ENCODE measurements around the gene CDCA7. TPM values are rescaled to one million over a fixed set of nuclear protein-coding genes. Genes with fewer than 3 reads are reported as not detected.

Gene CDCA7
- 19.1 and 23.3 TPM in 2 replicates for polyA plus RNA-seq (2012; rRNA removed)
- polyA plus RNA-seq (2012; cell fraction: cytosol; rRNA removed), result 16.5 and 18.9 TPM in 2 replicates
- polyA plus RNA-seq (2012; cell fraction: nucleus; rRNA removed), result 52.7 and 53.0 TPM in 2 replicates

DNA sequence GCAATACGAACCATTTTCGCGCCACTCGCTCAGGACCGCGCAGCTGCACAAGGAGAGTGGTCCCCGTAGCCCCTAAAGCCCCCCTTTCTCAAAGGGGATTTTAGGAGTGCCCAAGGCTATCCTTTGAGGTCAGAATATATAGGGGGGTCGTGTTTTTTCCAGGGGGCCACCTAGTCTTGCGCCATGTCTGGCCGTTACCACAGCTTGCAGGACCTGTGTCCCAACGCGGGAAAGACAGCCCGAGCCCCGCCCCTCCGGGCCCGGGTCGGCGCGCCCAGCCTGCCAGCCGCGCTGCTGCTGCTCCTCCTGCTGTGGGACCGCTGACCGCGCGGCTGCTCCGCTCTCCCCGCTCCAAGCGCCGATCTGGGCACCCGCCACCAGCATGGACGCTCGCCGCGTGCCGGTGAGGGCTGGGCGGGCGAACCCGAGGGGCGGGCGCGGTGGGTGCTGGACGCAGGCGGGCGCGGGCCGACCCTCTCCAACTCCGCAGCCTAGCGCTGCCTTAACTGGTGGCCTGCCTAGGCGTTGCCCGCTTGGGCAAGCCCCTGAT lies at the start of gene CDCA7:
Gene CDCA7 (plus strand): TSS at position 291 of the 550 bp plus-strand sequence. CDS start 92 bp downstream, at position 383.
- Histone ChIP-seq H3F3A (replicated peaks; ENCODE audit: insufficient read depth) (no peaks in the 10 kb centered on the region), H3K9me2 (no peaks in the 10 kb centered on the region), H3K9ac (peak within 1 kb of the TSS; percentile 76), H3K4me1 (ENCODE audit: control insufficient read depth in 1 of 2, insufficient read depth in 2 of 2, low read depth in 1 of 2, low read length in 1 of 2) (peaks cover 0 to 5% of the 10 kb centered on the region in 2 experiments; a peak in 1 of 4 replicates), H3K36me3 (replicated peaks in 1 of 2; ENCODE audit: control insufficient read depth in 1 of 2, insufficient read depth in 2 of 2, low read length in 1 of 2) (peaks cover 0 to 7% of the 10 kb centered on the region in 2 experiments), H3K4me2 (peak within 1 kb of the TSS; percentile 92), H3K79me2 (ENCODE audit: insufficient read depth) (peaks cover 34% of the 10 kb centered on the region), H4K20me1 (ENCODE audit: insufficient read depth) (no peaks in the 10 kb centered on the region), H3K27ac (ENCODE audit: low read depth in 2 of 2, low read length in 1 of 2) (peak within 1 kb of the TSS; percentile 38 to 94; a peak in 3 of 4 replicates), H2AFZ (ENCODE audit: low read depth) (peak within 1 kb of the TSS; percentile 95), H3K4me3 (ENCODE audit: low read depth in 2 of 2, low read length in 1 of 2) (peak within 1 kb of the TSS; percentile 89 to 90), H3K27me3 (ENCODE audit: insufficient read depth) (no peaks in the 10 kb centered on the region; the same call in 1 of the 2 replicates), H3K9me3 (no peaks in the 10 kb centered on the region)
- ChIA-PET CTCF (interaction anchor here (0.9 to 1.0 kb wide), 2 partner anchors 14 to 541 kb away, joined by 3 read pairs; no protein-coding TSS in a partner anchor), POLR2A (no interaction called here)
- TF ChIP-seq, protein P1, sequence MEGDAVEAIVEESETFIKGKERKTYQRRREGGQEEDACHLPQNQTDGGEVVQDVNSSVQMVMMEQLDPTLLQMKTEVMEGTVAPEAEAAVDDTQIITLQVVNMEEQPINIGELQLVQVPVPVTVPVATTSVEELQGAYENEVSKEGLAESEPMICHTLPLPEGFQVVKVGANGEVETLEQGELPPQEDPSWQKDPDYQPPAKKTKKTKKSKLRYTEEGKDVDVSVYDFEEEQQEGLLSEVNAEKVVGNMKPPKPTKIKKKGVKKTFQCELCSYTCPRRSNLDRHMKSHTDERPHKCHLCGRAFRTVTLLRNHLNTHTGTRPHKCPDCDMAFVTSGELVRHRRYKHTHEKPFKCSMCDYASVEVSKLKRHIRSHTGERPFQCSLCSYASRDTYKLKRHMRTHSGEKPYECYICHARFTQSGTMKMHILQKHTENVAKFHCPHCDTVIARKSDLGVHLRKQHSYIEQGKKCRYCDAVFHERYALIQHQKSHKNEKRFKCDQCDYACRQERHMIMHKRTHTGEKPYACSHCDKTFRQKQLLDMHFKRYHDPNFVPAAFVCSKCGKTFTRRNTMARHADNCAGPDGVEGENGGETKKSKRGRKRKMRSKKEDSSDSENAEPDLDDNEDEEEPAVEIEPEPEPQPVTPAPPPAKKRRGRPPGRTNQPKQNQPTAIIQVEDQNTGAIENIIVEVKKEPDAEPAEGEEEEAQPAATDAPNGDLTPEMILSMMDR (IDR thresholded peaks at IDR 0.05), result no peak
- TF ChIP-seq FOXJ3 (CRISPR knock-in tag; IDR thresholded peaks at IDR 0.05) (peak; percentile 19; the same call in 1 of the 2 replicates), JUND (IDR thresholded peaks at IDR 0.05) (no peak), MAX (IDR thresholded peaks at IDR 0.05; ENCODE audit: low read depth) (no peak; the same call in 1 of the 2 replicates), POLR2AphosphoS5 (IDR thresholded peaks at IDR 0.05; ENCODE audit: low read depth, low read length) (no peak), ELF1 (IDR thresholded peaks at IDR 0.05) (no peak), MEF2A (IDR thresholded peaks at IDR 0.05; ENCODE audit: borderline replicate concordance, low read depth) (no peak), RCOR1 (IDR thresholded peaks at IDR 0.05; ENCODE audit: low read length) (0 out of 2 replicates have a peak, but pooled peaks have one; percentile 8), EP300 (IDR thresholded peaks at IDR 0.05; ENCODE audit: borderline replicate concordance in 1 of 2, low read depth in 1 of 2, low read length in 1 of 2) (no peak), SIN3A (IDR thresholded peaks at IDR 0.05; ENCODE audit: borderline replicate concordance, low read depth, low read length) (peak; percentile 16; the same call in 1 of the 2 replicates), GABPA (IDR thresholded peaks at IDR 0.05; ENCODE audit: low read depth) (no peak), FOSL2 (IDR thresholded peaks at IDR 0.05; ENCODE audit: borderline replicate concordance, low read depth) (0 out of 2 replicates have a peak, but pooled peaks have one; percentile 8), USF2 (IDR thresholded peaks at IDR 0.05; ENCODE audit: borderline replicate concordance, low read depth, low read length) (no peak)
- TF ChIP-seq, protein P2, sequence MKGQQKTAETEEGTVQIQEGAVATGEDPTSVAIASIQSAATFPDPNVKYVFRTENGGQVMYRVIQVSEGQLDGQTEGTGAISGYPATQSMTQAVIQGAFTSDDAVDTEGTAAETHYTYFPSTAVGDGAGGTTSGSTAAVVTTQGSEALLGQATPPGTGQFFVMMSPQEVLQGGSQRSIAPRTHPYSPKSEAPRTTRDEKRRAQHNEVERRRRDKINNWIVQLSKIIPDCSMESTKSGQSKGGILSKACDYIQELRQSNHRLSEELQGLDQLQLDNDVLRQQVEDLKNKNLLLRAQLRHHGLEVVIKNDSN (IDR thresholded peaks at IDR 0.05; ENCODE audit: borderline replicate concordance, low read depth), result no peak
- DNase-seq, result peak; percentile 96
- no CpG with 5 or more reads among the region's 50 CpGs for WGBS (ENCODE audit: low lambda C conversion rate)
